ENCODE results near the gene RAB42.
"Not testable (repeated sequence)": the region's sequence is repeated elsewhere in the genome, so short reads cannot be mapped to it uniquely, and the experiment has no call there.

Gene RAB42

GRCh38 chr1:28586585-28587391 is 5.3 kb upstream of the RAB42 start:
- DNase-seq, result not testable (repeated sequence)

- DNase-seq, result no peak
Observed at GRCh38 chr1:28592321-28593071, 431 bp downstream of the RAB42 start.

GRCh38 chr1:28593988-28594356 is 1.9 kb downstream of the RAB42 start:
- DNase-seq, result not testable (repeated sequence)

- DNase-seq, result not testable (repeated sequence)
Observed at GRCh38 chr1:28594686-28595411, 2.8 kb downstream of the RAB42 start.

- DNase-seq, result no peak
Observed at GRCh38 chr1:28595412-28596191, 3.5 kb downstream of the RAB42 start.

GRCh38 chr1:28596276-28596675 is 4.2 kb downstream of the RAB42 start:
- DNase-seq, result not testable (repeated sequence)

- no peak for DNase-seq
Observed at GRCh38 chr1:28601696-28602095, 9.6 kb downstream of the RAB42 start.

GRCh38 chr1:28602536-28603439 is 10.7 kb downstream of the RAB42 start:
- peak; percentile 10 for DNase-seq

- no peak for DNase-seq
Observed at GRCh38 chr1:28604411-28604810, 12.3 kb downstream of the RAB42 start.

- no peak for DNase-seq
Observed at GRCh38 chr1:28604962-28605361, 12.9 kb downstream of the RAB42 start.

GRCh38 chr1:28606771-28607170 is 14.7 kb downstream of the RAB42 start:
- no peak for DNase-seq

GRCh38 chr1:28613175-28613574 is 21.1 kb downstream of the RAB42 start:
- no peak for DNase-seq

GRCh38 chr1:28631713-28632112 is 39.6 kb downstream of the RAB42 start:
- DNase-seq, result no peak

- DNase-seq, result no peak
Observed at GRCh38 chr1:28632560-28632959, 40.5 kb downstream of the RAB42 start.

- no peak for DNase-seq
Observed at GRCh38 chr1:28640766-28641165, 48.7 kb downstream of the RAB42 start.

GRCh38 chr1:28642056-28642846 is 50.2 kb downstream of the RAB42 start:
- no peak for DNase-seq

- peak; percentile 88 for DNase-seq
Observed at GRCh38 chr1:28642847-28643635, 51.0 kb downstream of the RAB42 start, which contains the start of gene TAF12. Gene TAF12 (minus strand): TSS chr1:28643067. CDS start chr1:28622081, 20,986 bp downstream.

GRCh38 chr1:28644494-28644893 is 52.4 kb downstream of the RAB42 start:
- DNase-seq, result no peak

Measured in DMS79 (cell line).